ENCODE data around the gene CASP4.
"Not testable (repeated sequence)": the region's sequence is repeated elsewhere in the genome, so short reads cannot be mapped to it uniquely, and the experiment has no call there.

Gene CASP4

DNA sequence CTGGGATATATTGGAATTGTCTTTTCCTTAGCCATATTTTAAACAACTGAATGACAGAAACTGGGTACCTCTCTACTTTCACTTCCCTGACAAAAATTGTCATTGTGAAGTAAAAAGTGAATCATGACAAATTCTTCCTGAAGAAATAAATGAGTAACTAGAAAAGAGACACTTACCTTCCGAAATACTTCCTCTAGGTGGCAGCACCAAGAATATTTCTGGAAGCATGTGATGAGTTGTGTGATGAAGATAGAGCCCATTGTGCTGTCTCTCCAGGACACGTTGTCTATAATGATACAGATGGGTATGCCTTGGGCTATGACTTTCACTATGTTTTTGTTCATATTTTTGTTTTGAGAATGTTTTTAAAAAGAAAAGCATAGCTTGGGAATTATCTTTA, 21.5 kb downstream of the CASP4 start:
- no peak for DNase-seq

DNA sequence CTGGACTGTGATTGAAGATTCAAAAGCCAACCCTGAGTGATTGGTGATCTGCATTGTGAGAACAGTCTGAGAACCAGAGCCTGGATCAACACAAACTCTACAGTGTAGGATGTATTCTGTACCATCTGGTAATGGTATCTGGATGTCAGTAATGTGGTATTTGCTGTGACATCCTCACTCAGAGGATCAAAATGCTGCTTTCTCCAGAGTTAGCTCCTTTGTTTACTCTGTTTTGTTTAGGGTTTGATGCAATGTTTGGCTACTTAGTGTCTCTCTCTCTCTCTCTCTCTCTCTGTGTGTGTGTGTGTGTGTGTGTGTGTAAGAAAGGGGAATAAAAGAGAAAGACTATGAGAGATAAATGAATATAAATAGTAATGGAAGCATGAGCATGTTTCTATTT, 24.3 kb downstream of the CASP4 start:
- no peak for DNase-seq

GRCh38 chr11:104943561-104943960, 24.8 kb downstream of the CASP4 start:
- DNase-seq = no peak

DNA sequence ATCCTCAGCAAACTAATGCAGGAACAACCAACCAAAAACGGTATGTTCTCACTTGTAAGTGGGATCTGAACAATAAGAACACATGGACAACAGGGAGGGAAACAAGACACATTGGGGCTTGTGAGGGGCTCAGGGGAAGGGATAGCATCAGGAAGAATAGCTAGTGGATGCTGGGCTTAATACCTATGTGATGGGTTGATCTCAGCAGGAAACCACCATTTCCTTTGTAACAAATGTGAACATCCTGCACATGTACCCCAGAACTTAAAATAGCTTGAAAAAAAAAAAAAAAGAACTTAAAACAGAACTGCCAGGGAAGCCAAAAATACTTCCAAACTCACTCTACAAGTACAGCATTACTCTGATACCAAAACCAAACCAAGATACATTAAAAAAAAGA, 33.8 kb downstream of the CASP4 start:
- no peak for DNase-seq

- DNase-seq = not testable (repeated sequence)
Measured at GRCh38 chr11:104934073-104934472, 34.3 kb downstream of the CASP4 start.

DNA sequence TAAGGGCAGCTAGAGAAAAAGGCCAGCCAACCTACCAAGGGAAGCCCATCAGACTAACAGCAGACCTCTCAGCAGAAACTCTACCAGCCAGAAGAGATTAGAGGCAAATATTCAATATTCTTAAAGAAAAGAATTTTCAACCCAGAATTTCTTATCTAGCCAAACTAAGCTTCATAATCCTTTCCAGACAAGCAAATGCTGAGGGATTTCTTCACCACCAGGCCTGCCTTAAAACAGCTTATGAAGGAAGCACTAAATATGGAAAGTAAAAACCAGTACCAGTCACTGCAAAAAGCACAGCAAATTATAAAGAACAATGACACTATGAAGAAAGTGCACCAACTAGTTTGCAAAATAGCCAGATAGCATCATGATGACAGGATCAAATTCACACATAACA, 39.6 kb downstream of the CASP4 start:
- DNase-seq = no peak

- DNase-seq = peak; percentile 76
Measured at GRCh38 chr11:104926771-104927611, 41.4 kb downstream of the CASP4 start.

GRCh38 chr11:104925850-104926249, 42.5 kb downstream of the CASP4 start:
- DNase-seq = no peak

DNA sequence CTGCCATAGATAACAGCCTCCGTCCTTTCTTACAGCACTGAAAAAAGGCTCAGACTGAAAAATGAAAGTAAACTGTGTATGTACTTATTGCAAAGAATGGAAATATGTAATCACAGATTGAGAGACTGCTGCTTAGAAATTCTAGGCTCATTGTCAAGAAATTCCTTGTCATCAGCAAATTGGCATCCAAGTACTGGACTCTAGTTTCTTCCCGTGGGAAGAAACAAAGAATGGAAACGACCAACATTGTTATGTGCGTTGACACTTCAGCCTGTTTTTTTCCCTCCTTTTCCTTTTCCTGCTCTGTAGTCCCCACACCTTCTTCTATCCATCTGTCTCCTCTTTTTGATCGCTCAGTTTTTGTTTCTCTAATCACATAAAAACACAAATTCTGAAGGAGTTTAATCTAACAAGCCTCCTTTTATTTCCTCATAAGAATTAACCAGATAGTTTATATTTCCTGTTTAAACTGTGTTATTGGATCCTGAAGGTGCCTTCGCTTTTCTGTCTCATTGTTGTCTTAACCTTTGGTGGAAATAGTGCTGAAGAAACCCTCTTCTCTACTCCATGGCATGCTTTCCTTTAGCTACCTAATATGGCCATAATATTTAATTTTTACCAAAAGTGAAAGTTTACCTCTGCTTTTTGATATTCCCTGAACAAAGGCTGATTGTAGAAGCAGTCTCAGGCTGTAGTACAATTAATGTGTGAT, 50.1 kb downstream of the CASP4 start:
- no peak for DNase-seq

DNA sequence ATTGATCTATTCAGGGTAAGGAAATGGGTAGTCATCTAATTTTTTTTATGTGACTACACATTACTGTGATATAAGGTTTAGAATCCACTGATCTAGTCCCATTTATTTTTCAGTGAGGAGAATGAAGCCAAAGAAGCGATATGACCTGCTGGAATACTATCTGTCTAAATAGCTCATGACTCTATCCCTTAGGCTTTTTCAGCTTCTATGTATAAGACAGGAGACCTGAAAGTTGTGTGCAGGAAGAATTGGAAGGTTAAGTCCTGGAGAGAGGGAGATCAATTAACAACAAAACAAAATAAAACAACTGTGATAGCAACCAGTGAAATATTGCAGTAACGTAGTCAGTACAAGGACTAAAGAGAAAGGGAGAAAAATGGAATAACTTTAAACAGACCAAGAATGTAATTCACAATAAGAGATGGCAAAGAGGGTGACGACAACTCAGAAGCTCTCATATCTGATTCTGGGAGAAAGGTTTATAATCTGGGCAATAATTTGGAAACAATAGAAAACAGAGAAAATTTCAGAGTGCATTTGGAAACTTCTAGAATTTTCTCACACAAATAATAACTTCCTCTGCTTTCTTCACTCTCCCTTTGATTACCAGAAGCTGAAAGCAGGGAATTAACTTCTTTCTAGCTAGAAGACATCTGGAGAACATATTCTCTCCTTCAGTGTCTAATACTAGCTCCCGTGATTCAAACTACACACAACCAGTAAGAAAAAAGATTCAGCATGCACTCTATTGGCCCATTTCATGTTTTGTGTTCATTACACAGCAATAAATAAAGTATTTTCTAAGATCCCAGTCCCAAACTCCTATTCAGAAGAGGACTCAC, 50.9 kb downstream of the CASP4 start:
- DNase-seq = no peak

GRCh38 chr11:104916442-104916841, 51.9 kb downstream of the CASP4 start:
- no peak for DNase-seq

DNA sequence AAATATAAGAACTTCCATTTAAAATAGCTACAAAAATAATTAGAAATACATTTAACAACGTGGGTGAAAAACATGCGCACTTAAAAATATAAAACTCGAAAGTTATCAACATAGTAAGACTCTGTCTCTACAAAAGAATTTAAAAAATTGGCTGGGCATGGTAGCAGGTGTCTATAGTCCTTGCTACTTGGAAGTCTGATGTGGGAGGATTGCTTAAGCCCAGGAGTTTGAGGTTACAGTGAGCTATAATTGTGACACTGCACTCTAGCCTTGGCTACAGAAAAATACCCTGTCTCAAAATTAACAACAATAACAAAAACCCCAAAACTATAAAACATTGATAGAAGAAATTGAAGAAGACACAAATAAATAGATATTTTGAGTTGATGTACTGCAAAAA, 56.3 kb downstream of the CASP4 start:
- no peak for DNase-seq

- no peak for DNase-seq
Measured at GRCh38 chr11:104908186-104908531, 60.2 kb downstream of the CASP4 start.

- no peak for DNase-seq
Measured at GRCh38 chr11:104907521-104908185, 60.7 kb downstream of the CASP4 start.

- no peak for DNase-seq
Measured at GRCh38 chr11:104905271-104905670, 63.1 kb downstream of the CASP4 start.

GRCh38 chr11:104899226-104899625, 69.1 kb downstream of the CASP4 start:
- DNase-seq = no peak

DNA sequence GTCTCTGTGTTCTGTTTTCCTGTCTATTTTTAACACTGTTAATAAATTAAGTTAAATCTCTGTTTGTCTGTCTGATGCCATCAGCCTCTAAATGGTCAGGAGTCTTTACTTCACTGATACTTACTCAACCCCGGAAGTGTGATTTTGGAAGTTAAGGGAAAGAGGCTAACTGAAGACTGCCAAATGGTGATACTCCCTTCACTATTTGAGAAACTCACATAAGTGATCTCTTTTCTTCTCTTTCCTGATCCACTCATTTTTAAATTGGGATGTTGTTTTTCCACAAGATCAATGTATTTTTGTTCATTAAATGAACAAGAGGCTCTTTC, 69.7 kb downstream of the CASP4 start:
- DNase-seq = no peak

DNA sequence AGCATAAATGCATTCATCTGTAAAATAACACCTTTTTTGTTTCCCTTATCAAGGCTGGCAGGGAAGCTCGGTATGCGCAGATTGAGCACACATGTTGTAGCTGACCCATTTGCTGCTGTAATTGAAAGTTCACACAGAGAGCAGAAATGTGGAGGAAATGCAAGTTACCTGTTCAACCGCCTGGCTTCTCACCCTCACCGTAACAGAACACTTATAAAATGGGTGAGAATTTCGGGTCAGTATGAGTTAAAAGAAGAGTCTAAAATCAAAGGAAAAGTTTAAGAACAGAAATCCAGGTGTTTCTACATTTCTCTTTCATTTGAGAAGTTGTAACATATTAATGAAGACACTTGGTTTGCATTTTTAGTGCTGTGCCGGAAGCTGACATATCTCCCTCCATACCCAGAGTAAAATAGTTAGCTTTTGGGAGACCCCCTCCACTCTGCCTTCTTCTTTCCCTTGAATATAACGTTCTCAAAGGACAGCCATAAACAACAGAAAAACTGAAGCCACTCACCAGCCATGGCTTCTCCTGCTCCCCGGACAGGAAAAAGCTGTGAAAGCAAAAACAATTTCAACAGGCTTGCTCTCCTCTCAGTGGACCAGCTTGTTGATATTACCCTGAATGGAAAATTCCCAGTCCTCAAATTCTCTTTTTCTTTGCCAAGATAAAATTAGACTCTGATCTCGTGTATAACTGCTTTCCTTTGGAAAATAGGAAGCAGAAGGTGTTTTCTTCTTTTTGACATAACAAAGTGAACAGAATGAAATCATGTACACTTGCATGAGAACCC, 70.3 kb downstream of the CASP4 start, which contains the start of gene CASP12:
TSS of gene CASP12 (minus strand) at position 570 of the 794 bp plus-strand sequence.
- no peak for DNase-seq

GRCh38 chr11:104895634-104896033, 72.7 kb downstream of the CASP4 start:
- no peak for DNase-seq

- DNase-seq = no peak
Measured at GRCh38 chr11:104893876-104894275, 74.5 kb downstream of the CASP4 start.

Data from islet precursor cell (in vitro differentiated cells).